Heart left ventricle (tissue), 13 donors: ENCODE data around the gene GRIA1.

Source experiments
- CTCF ChIP-seq, 12 donors: fragments of 200-600 bp; sonication (generic) in 4 of 12; IDR thresholded peaks; one replicate each; pipeline versions ENCODE4 v1.5.0 to v1.8.0; 2018 to 2022; ENCODE audit warnings: antibody characterized with exemption in 12 of 12, mild to moderate bottlenecking in 5 of 12
- POLR2A ChIP-seq, 2 donors: fragments of 450-650 bp; IDR thresholded peaks; one replicate each; pipeline ENCODE4 v1.6.1; 2017; ENCODE audit warnings: antibody characterized with exemption in 2 of 2, mild to moderate bottlenecking in 2 of 2, moderate library complexity in 2 of 2
- donor health status: ischemic (EF 13 %, LVEDD 7.1; RV severe dilation, severe dysfunction).
- donor health status: DM: no; HTN: yes; CAD: no.
- donor health status: DM: no; HTN: no; CAD: no.
- donor health status: ischemic (EF 25% LVEDD 6.9; RV normal size, moderate dysfunction).
- donor health status: ischemic (EF 25% LVEDD 5.7; RV mildly dilated, moderate dysfunction).
- donor health status: ischemic (EF 35%, LVEDD 5.7; RV mildly dilated, moderate dysfunction).
- donor health status: nonischemic (EF 11% LVEDD 7.7; RV severe dilation, severe dysfunction).
- donor health status: DM: yes; HTN: yes; CAD: no.
- donor health status: PGD.
- donor health status: ischemic (EF 29% LVEDD 5.4; RV normal size, mild dysfunction).
- donor health status: nonischemic (EF 23%, LVEDD 6.1; RV moderate dilation, normal function).

- TF ChIP-seq POLR2A (IDR thresholded peaks at IDR 0.05) (no peak), CTCF (IDR thresholded peaks at IDR 0.05) (no peak)
These were observed 345.5 kb downstream of the GRIA1 start for GRCh38 chr5:153835891-153836515.
